Measurements from ENCODE around the gene NUDT17. TPM values are rescaled to one million over a fixed set of nuclear protein-coding genes. Genes with fewer than 3 reads are reported as not detected.
A peak's percentile ranks its signal among the peaks of the same experiment; 100 is the strongest.

The NUDT17 gene
- total RNA-seq, 2 donors from 2014 or later: 6.6 to 10.6 TPM

- Mint-ChIP-seq H3K36me3 (ENCODE audit: insufficient read depth in 2 of 2) (no peaks in the 10 kb centered on the region), H3K4me1 (ENCODE audit: low read depth) (peaks cover 17% of the 10 kb centered on the region), H3K4me3 (peak overlapping the region; percentile 79 to 83), H3K9me3 (no peaks in the 10 kb centered on the region), H3K27me3 (ENCODE audit: low read depth) (peaks cover 31% of the 10 kb centered on the region), H3K27ac (no peak overlapping the region)
- ATAC-seq (replicated peaks in 1 of 2) (no peak), DNase-seq (no peak)
Measured at GRCh38 chr1:145886390-145886789, 41.0 kb downstream of the NUDT17 start.

GRCh38 chr1:145886816-145887215 is 41.4 kb downstream of the NUDT17 start:
- no peaks in the 10 kb centered on the region for H3K9me3 Mint-ChIP-seq
- H3K4me1 Mint-ChIP-seq (ENCODE audit: low read depth): peaks cover 17% of the 10 kb centered on the region
- ATAC-seq (replicated peaks in 1 of 2) (no peak), DNase-seq (no peak)
- H3K27me3 Mint-ChIP-seq (ENCODE audit: low read depth): peaks cover 31% of the 10 kb centered on the region
- no peak overlapping the region for H3K27ac Mint-ChIP-seq
- H3K36me3 Mint-ChIP-seq (ENCODE audit: insufficient read depth in 2 of 2): no peaks in the 10 kb centered on the region
- peak overlapping the region; percentile 44 to 54 for H3K4me3 Mint-ChIP-seq

- Mint-ChIP-seq H3K27me3 (ENCODE audit: low read depth) (peaks cover 29% of the 10 kb centered on the region), H3K27ac (no peak overlapping the region), H3K4me3 (no peak overlapping the region), H3K36me3 (ENCODE audit: insufficient read depth in 2 of 2) (no peaks in the 10 kb centered on the region), H3K9me3 (no peaks in the 10 kb centered on the region), H3K4me1 (ENCODE audit: low read depth) (peaks cover 17% of the 10 kb centered on the region)
- ATAC-seq (replicated peaks in 1 of 2) (no peak), DNase-seq (no peak)
Measured at GRCh38 chr1:145887631-145888030, 42.2 kb downstream of the NUDT17 start.

- Mint-ChIP-seq H3K4me3 (no peak overlapping the region), H3K9me3 (no peaks in the 10 kb centered on the region), H3K27me3 (ENCODE audit: low read depth) (peaks cover 10% of the 10 kb centered on the region), H3K4me1 (ENCODE audit: low read depth) (peaks cover 14% of the 10 kb centered on the region), H3K27ac (no peak overlapping the region), H3K36me3 (ENCODE audit: insufficient read depth in 2 of 2) (no peaks in the 10 kb centered on the region)
- DNase-seq (no peak), ATAC-seq (replicated peaks in 1 of 2) (no peak)
Measured at GRCh38 chr1:145889722-145890121, 44.3 kb downstream of the NUDT17 start.

- no peaks in the 10 kb centered on the region for H3K27me3 Mint-ChIP-seq (ENCODE audit: low read depth)
- peaks cover 4% of the 10 kb centered on the region for H3K4me1 Mint-ChIP-seq (ENCODE audit: low read depth)
- ATAC-seq (replicated peaks in 1 of 2): no peak
- H3K9me3 Mint-ChIP-seq: no peaks in the 10 kb centered on the region
- no peak overlapping the region for H3K4me3 Mint-ChIP-seq
- DNase-seq: no peak
- H3K36me3 Mint-ChIP-seq (ENCODE audit: insufficient read depth in 2 of 2): no peaks in the 10 kb centered on the region
- H3K27ac Mint-ChIP-seq: no peak overlapping the region
Measured at GRCh38 chr1:145891143-145891542, 45.7 kb downstream of the NUDT17 start.

- H3K4me3 Mint-ChIP-seq: no peak overlapping the region
- ATAC-seq (replicated peaks in 1 of 2): peak; percentile 65 to 71
- DNase-seq: peak; percentile 49 to 57
- no peaks in the 10 kb centered on the region for H3K27me3 Mint-ChIP-seq (ENCODE audit: low read depth)
- H3K36me3 Mint-ChIP-seq (ENCODE audit: insufficient read depth in 2 of 2): no peaks in the 10 kb centered on the region
- no peaks in the 10 kb centered on the region for H3K4me1 Mint-ChIP-seq (ENCODE audit: low read depth)
- H3K27ac Mint-ChIP-seq: no peak overlapping the region
- no peaks in the 10 kb centered on the region for H3K9me3 Mint-ChIP-seq
Measured at GRCh38 chr1:145891587-145892485, 46.4 kb downstream of the NUDT17 start.

DNA sequence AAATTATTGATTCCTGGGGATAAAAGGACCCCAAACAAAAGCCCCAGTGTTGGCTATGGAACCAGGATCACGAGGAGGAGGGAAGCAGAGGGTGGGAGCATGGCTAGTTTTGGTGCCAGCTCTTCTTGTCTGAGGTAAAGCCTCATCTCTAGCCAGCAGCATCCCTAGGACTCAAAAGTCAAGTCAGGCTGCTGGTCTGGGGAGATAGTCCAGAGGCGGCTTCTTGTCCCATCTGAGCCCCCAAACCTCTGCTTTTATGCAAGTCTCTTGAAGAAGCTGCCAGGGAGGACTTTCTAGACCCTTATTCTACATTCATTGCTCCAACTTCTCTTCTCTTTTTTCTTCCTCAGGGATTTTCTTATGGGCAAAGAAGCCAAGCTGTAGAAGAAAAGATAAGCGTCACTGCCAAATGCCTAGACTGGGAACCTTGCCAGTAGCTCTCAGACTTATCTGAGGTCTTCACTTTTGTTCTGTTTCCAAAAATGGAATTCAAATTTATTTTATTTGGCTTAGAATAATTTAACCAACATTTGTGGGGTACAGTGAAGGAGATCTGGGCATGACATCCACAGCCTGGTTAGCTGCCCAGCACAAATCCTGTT is 47.2 kb downstream of the NUDT17 start:
- Mint-ChIP-seq H3K36me3 (ENCODE audit: insufficient read depth in 2 of 2) (no peaks in the 10 kb centered on the region), H3K4me3 (no peak overlapping the region)
- no peak for ATAC-seq (replicated peaks in 1 of 2)

DNA sequence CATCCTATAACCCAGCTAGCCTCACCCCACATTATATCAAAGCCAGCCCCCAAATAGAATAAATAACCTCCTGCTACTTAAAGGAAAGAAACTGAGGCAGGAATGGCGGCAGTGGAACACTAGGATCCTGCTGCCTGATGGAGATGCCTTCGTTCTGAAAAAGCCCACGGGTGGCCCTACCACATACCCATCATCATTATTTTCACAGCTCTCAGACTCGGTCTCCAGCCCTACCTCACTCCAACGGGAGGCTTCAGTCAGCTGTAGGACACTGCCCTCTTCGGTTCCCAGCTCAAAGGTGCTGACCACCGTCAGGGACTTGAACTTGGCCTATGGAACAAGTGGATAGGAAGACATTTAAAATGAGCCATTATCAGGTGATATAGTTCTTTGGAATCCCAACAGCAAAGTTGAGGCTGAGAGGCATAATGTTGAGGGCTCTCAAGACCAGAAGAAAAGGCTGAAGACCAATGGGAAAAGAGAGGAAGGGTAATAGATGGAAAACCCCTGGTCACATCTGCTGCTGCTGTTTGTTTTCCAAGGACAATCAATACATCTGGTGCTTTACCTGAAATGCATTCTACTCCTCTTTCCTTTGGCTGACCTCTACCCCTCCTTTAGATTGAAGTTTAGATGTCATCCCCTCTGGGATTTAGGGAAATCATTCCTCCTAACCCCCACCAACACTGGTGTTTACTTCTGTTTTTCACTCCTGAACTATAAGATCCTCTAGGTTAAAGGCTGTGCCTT is 48.1 kb downstream of the NUDT17 start:
- Mint-ChIP-seq H3K9me3 (no peaks in the 10 kb centered on the region), H3K27ac (no peak overlapping the region), H3K4me3 (no peak overlapping the region), H3K36me3 (ENCODE audit: insufficient read depth in 2 of 2) (no peaks in the 10 kb centered on the region), H3K4me1 (ENCODE audit: low read depth) (no peaks in the 10 kb centered on the region), H3K27me3 (ENCODE audit: low read depth) (no peaks in the 10 kb centered on the region)
- no peak for ATAC-seq (replicated peaks in 1 of 2)
- no peak for DNase-seq

More for the DNA sequence above, 47.2 kb downstream of the NUDT17 start:
- Mint-ChIP-seq H3K27ac (no peak overlapping the region), H3K27me3 (ENCODE audit: low read depth) (no peaks in the 10 kb centered on the region), H3K9me3 (no peaks in the 10 kb centered on the region), H3K4me1 (ENCODE audit: low read depth) (no peaks in the 10 kb centered on the region)
- no peak for DNase-seq

DNA sequence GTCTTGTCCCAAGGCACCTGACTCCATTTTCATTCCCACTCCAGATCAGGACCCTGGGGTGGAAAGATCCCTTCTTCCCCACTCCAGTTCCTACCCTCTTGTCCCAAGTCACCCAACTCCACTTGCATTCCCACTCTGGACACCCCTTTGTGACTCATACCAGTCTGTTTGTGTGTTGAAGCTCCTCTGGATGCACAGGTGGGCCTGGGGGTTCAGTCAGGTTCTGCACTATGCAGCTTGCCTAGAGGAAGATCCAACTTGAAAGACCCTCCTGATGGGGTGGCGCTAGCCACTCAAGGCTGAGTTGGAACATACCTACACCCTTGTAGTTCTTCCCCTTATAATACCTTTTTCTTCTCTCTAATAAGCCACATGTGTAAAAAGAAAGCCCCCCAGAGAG is 50.0 kb downstream of the NUDT17 start:
- H3K9me3 Mint-ChIP-seq: no peaks in the 10 kb centered on the region
- H3K4me1 Mint-ChIP-seq (ENCODE audit: low read depth): no peaks in the 10 kb centered on the region
- no peaks in the 10 kb centered on the region for H3K27me3 Mint-ChIP-seq (ENCODE audit: low read depth)
- no peaks in the 10 kb centered on the region for H3K36me3 Mint-ChIP-seq (ENCODE audit: insufficient read depth in 2 of 2)
- no peak for DNase-seq
- H3K27ac Mint-ChIP-seq: no peak overlapping the region
- no peak for ATAC-seq (replicated peaks in 1 of 2)
- H3K4me3 Mint-ChIP-seq: no peak overlapping the region

GRCh38 chr1:145897969-145898368 is 52.5 kb downstream of the NUDT17 start:
- H3K27me3 Mint-ChIP-seq (ENCODE audit: low read depth): no peaks in the 10 kb centered on the region

More at GRCh38 chr1:145897969-145898368, 52.5 kb downstream of the NUDT17 start:
- H3K27ac Mint-ChIP-seq: no peak overlapping the region
- ATAC-seq (replicated peaks in 1 of 2) (no peak), DNase-seq (no peak)
- H3K36me3 Mint-ChIP-seq (ENCODE audit: insufficient read depth in 2 of 2): no peaks in the 10 kb centered on the region
- H3K4me1 Mint-ChIP-seq (ENCODE audit: low read depth): no peaks in the 10 kb centered on the region
- H3K9me3 Mint-ChIP-seq: no peaks in the 10 kb centered on the region
- no peak overlapping the region for H3K4me3 Mint-ChIP-seq

Other genes with a start within 250 kb of the NUDT17 start
- gene GPR89A, start 237.6 kb upstream of the NUDT17 start, total RNA-seq: 10 to 100 TPM; 27.8 to 28.2 TPM
- gene PDZK1, start 138.3 kb upstream of the NUDT17 start, total RNA-seq: under 1 TPM; 0.39 to 0.41 TPM
- gene CD160, start 126.1 kb upstream of the NUDT17 start, total RNA-seq: under 1 TPM in 1 of 2 donors, not detected in 1; 0.29 TPM
- gene RNF115, start 21.5 kb upstream of the NUDT17 start, total RNA-seq: 10 to 100 TPM; 22.4 to 27.4 TPM
- gene POLR3C, start 21.4 kb upstream of the NUDT17 start, total RNA-seq: 10 to 100 TPM; 57.3 to 70.3 TPM
- gene PIAS3, start 13.5 kb downstream of the NUDT17 start, total RNA-seq: 10 to 100 TPM; 30.9 to 35.6 TPM
- under 1 TPM; 0.39 to 0.41 TPM for gene ANKRD35, start 40.2 kb downstream of the NUDT17 start, total RNA-seq
- 1 to 10 TPM; 1.7 to 3.5 TPM for gene ITGA10, start 64.4 kb downstream of the NUDT17 start, total RNA-seq
- 10 to 100 TPM; 39.8 to 44.0 TPM for gene PEX11B, start 73.1 kb downstream of the NUDT17 start, total RNA-seq
- 100 to 1,000 TPM; 238 to 244 TPM for gene RBM8A, start 81.9 kb downstream of the NUDT17 start, total RNA-seq
- 10 to 100 TPM; 36.9 to 39.5 TPM for gene LIX1L, start 112.4 kb downstream of the NUDT17 start, total RNA-seq
- gene ANKRD34A, start 118.9 kb downstream of the NUDT17 start, total RNA-seq: 1 to 10 TPM; 2.6 to 3.6 TPM
- 10 to 100 TPM; 32.5 to 36.1 TPM for gene POLR3GL, start 119.1 kb downstream of the NUDT17 start, total RNA-seq
- gene TXNIP, start 150.9 kb downstream of the NUDT17 start, total RNA-seq: 100 to 1,000 TPM; 141 to 212 TPM
- not detected for gene HJV, start 176.1 kb downstream of the NUDT17 start, total RNA-seq